ENCODE results near the gene EXD3. TPM values are rescaled to one million over a fixed set of nuclear protein-coding genes. Genes with fewer than 3 reads are reported as not detected.
"Not testable (repeated sequence)": the region's sequence is repeated elsewhere in the genome, so short reads cannot be mapped to it uniquely, and the experiment has no call there.

Gene EXD3
- total RNA-seq, 1 donor = 7.3 TPM

DNA sequence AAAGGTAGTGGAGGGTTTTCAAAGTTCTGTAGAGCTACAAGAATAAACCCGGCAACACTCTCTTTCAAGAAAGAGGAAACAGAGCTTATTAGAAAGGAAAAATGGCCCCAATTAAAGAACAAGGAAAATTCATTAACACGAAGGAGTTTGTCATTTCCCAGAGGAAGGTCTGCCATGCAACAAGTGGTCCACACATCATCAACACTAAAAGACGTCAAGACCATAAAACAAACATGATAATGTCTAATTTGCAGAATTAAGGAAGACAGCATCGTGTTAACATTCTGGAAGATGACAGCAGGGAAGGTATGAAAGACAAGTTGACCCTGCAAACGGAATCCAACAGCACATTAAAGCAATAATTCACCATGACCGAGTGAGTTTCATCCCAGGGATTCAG, 92.3 kb downstream of the EXD3 start:
- TF ChIP-seq, protein P1, sequence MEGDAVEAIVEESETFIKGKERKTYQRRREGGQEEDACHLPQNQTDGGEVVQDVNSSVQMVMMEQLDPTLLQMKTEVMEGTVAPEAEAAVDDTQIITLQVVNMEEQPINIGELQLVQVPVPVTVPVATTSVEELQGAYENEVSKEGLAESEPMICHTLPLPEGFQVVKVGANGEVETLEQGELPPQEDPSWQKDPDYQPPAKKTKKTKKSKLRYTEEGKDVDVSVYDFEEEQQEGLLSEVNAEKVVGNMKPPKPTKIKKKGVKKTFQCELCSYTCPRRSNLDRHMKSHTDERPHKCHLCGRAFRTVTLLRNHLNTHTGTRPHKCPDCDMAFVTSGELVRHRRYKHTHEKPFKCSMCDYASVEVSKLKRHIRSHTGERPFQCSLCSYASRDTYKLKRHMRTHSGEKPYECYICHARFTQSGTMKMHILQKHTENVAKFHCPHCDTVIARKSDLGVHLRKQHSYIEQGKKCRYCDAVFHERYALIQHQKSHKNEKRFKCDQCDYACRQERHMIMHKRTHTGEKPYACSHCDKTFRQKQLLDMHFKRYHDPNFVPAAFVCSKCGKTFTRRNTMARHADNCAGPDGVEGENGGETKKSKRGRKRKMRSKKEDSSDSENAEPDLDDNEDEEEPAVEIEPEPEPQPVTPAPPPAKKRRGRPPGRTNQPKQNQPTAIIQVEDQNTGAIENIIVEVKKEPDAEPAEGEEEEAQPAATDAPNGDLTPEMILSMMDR (IDR thresholded peaks at IDR 0.05; ENCODE audit: insufficient read depth, low read depth, low read length) = no peak
- no peak overlapping the region for H3K4me3 ChIP-seq (ENCODE audit: low read depth, low read length)
- DNase-seq (ENCODE audit: low read depth) = no peak

DNA sequence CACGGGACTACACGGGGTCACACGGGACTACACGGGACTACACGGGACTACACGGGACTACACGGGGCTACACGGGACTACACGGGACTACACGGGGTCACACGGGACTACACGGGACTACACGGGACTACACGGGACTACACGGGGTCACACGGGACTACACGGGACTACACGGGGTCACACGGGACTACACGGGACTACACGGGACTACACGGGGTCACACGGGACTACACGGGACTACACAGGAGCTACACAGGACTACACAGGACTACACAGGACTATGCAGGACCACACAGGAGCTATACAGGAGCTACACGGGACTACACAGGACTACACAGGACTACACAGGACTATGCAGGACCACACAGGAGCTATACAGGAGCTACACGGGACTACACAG, 93.4 kb downstream of the EXD3 start:
- DNase-seq (ENCODE audit: low read depth); H3K4me3 ChIP-seq (ENCODE audit: low read depth, low read length): not testable (repeated sequence)

DNA sequence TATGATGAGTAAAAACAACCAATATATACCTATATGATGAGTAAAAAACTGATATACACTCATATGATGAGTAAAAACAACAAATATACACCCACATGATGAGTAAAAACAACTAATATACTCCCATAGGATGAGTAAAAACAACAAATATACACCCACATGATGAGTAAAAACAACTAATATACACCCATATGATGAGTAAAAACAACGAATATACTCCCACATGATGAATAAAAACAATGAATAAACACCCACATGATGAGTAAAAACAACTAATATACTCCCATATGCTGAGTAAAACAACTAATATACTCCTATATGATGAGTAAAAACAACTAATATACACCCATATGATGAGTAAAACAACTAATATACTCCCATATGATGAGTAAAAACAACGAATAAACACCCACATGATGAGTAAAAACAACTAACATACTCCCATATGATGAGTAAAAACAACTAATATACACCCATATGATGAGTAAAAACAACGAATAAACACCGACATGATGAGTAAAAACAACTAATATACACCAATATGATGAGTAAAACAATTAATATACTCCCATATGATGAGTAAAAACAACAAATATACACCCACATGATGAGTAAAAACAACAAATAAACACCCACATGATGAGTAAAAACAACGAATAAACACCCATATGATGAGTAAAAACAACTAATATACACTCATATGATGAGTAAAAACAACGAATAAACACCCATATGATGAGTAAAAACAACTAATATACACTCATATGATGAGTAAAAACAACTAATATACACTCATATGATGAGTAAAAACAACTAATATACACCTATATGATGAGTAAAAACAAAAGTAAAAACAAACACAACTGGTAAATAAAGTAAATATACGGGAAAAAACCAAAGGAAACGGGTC, 95.1 kb downstream of the EXD3 start:
- not testable (repeated sequence) for DNase-seq (ENCODE audit: low read depth)

DNA sequence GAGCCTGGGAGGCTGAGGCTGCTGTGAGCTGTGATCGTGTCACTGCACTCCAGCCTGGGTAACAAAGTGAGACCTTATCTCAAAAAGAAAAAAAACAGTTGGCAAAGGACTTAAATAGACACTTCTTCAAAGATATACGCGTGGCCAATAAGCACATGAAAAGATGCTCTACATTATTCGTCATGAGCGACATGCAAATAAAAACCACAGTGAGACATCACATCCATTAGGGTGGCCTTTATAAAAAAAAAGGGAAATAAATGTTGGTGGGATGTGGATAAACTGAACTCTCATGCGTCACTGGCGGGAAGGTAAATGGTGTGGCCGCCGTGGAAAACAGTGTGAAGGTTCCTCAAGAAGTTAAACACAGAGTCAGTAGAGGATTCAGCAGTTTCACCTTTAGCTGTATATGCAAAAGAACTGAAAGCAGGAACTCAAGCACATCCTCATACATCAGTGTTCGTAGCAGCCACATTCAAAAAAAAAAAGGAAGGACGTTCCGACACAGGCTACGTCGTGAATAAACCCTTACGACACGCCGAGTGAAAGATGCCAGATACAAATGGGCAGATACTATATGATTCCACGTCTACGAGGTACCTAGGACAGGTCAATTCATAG, 96.4 kb downstream of the EXD3 start:
- TF ChIP-seq, protein P1 (IDR thresholded peaks at IDR 0.05; ENCODE audit: insufficient read depth, low read depth, low read length) = no peak
- no peak overlapping the region for H3K4me3 ChIP-seq (ENCODE audit: low read depth, low read length)
- no peak for DNase-seq (ENCODE audit: low read depth)

More for the DNA sequence above, 95.1 kb downstream of the EXD3 start:
- not testable (repeated sequence) for H3K4me3 ChIP-seq (ENCODE audit: low read depth, low read length)

DNA sequence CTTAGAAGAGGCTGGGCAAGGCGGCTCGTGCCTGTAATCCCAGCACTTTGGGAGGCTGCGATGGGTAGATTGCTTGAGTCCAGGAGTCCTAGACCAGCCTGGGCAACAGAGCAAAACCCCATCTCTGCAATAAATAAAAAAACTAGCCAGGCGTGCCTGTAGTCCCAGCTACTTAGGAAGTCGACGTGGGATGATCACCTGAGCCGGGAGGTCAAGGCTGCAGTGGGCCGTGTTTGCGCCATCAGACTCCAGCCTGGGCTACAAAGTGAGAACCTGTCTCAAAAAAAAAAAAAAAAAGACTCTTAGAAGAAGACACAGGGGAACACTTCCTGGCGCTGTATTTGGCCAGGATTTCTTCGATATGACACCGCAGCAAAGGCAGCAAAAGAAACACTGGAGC, 97.2 kb downstream of the EXD3 start:
- no peak overlapping the region for H3K4me3 ChIP-seq (ENCODE audit: low read depth, low read length)
- TF ChIP-seq, protein P1 (IDR thresholded peaks at IDR 0.05; ENCODE audit: insufficient read depth, low read depth, low read length) = no peak
- DNase-seq (ENCODE audit: low read depth) = no peak

DNA sequence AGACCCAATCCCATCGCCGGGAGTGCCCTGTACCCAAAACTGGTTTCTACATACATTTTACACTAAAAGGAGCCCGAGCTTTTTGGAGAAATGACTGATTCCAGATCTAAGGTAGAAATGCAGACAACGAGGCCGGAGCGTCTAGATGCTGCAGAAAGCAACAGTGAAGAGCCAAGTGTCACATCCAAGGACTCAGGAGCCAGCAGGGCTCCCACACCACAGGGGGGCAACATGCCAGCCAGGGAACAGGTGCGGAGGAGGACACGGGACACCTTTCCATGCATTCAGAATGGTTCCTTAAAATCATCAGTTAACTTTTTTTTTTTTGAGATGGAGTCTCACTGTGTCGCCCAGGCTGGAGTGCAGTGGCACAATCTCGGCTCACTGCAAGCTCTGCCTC, 97.8 kb downstream of the EXD3 start:
- H3K4me3 ChIP-seq (ENCODE audit: low read depth, low read length) = no peak overlapping the region
- no peak for DNase-seq (ENCODE audit: low read depth)
- TF ChIP-seq, protein P1 (IDR thresholded peaks at IDR 0.05; ENCODE audit: insufficient read depth, low read depth, low read length) = no peak

DNA sequence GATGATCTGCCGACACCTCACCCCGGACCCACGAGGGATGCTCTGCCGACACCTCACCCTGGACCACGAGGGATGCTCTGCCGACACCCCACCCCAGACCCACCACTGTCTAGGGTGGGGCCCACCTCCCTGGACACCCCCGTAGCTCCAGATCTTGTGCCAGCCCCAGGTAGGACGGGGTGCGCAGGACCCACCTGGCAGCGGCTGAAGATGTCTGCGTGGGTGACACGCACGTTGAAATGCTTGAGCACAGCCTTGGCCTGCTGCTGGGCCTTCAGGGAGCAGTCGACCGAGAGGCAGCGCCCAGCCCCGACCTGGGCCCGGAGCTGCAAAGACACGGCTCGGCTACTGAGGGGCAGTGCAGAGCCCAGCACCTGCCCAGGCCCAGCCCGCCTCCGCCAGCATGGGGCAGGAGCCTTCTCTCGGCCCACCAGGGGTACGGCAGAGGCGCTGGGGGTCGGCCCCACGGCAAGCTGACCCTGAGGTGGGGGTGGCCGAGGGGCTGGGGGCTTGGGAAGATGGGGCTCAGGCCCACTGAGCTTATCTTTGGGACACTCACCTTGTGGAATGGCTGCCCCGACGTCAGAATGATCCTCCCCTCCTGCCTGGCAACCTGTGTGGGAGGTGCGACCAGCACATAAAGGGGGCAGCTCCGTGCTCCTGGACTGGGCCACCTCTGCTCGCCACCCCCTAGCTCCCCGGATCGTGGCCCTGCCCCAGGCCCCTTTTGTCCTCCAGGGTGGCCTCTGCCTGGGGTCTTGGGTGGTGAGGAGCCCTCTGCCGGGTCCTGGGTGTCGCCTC, 99.2 kb downstream of the EXD3 start:
- DNase-seq (ENCODE audit: low read depth) = no peak
- no peak overlapping the region for H3K4me3 ChIP-seq (ENCODE audit: low read depth, low read length)
- TF ChIP-seq, protein P1 (IDR thresholded peaks at IDR 0.05; ENCODE audit: insufficient read depth, low read depth, low read length) = no peak
